Measurements from ENCODE around the gene CDC14C. TPM values are rescaled to one million over a fixed set of nuclear protein-coding genes. Genes with fewer than 3 reads are reported as not detected.

CDC14C gene
- total RNA-seq, 3 donors from 2014 or later = not detected

DNA sequence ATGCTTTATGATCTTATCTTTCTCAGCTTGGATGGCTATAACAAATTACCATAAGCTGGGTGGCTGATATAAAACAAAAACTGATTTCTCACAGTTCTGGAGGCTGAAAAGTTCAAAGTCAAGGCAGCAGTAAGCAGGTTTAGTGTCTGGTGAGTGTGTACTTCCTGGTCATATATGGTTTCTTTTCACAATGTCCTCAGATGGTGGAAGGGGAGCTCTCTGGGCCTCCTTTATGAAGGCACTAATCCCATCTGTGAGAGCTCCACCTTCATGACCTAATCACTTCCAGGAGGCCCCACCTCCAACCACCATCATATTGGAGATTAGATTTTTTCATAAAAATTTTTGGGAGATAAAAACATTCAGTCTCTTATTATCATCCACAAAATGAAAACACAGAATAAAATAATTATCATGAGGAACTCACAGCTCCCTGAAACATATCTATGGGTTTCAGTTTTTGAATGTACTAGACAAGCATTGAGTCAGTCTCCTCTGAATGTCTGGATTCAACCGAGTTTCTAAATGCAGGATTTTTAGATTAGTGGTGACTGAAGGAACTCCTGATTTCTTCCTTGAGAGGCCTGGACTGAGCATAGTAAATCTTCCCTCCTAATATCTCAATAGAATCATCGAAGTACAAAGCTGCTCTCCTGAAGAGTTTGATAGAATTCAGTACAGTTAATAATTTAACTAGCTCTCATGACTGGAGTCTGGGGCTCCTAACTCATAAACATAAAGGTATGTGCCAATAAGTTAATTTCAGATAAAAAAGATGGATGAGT lies 8.0 kb downstream of the CDC14C start:
- Histone ChIP-seq H3K27me3 (no peaks in the 10 kb centered on the region), H3K36me3 (peaks cover 3% of the 10 kb centered on the region), H3K4me3 (no peak overlapping the region), H3K4me1 (no peaks in the 10 kb centered on the region), H3K9me3 (no peaks in the 10 kb centered on the region), H3K27ac (no peak overlapping the region)
- DNase-seq (ENCODE audit: low spot score in 2 of 2) = no peak
- TF ChIP-seq, protein P1, sequence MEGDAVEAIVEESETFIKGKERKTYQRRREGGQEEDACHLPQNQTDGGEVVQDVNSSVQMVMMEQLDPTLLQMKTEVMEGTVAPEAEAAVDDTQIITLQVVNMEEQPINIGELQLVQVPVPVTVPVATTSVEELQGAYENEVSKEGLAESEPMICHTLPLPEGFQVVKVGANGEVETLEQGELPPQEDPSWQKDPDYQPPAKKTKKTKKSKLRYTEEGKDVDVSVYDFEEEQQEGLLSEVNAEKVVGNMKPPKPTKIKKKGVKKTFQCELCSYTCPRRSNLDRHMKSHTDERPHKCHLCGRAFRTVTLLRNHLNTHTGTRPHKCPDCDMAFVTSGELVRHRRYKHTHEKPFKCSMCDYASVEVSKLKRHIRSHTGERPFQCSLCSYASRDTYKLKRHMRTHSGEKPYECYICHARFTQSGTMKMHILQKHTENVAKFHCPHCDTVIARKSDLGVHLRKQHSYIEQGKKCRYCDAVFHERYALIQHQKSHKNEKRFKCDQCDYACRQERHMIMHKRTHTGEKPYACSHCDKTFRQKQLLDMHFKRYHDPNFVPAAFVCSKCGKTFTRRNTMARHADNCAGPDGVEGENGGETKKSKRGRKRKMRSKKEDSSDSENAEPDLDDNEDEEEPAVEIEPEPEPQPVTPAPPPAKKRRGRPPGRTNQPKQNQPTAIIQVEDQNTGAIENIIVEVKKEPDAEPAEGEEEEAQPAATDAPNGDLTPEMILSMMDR (IDR thresholded peaks at IDR 0.05) = no peak
- TF ChIP-seq POLR2AphosphoS5 (IDR thresholded peaks at IDR 0.05) (no peak), POLR2A (IDR thresholded peaks at IDR 0.05) (no peak)
- intact Hi-C loops (cut with DNase I; ENCODE audit: low total_unique reads) = no loop called here

- no peak for DNase-seq (ENCODE audit: low spot score in 2 of 2)
- Histone ChIP-seq H3K27me3 (no peaks in the 10 kb centered on the region), H3K36me3 (peaks cover 3% of the 10 kb centered on the region), H3K4me1 (no peaks in the 10 kb centered on the region), H3K4me3 (no peak overlapping the region), H3K27ac (no peak overlapping the region), H3K9me3 (no peaks in the 10 kb centered on the region)
- TF ChIP-seq POLR2A (IDR thresholded peaks at IDR 0.05) (no peak), POLR2AphosphoS5 (IDR thresholded peaks at IDR 0.05) (no peak)
- TF ChIP-seq, protein P1 (IDR thresholded peaks at IDR 0.05) = no peak
- intact Hi-C loops (cut with DNase I; ENCODE audit: low total_unique reads) = no loop called here
Observed at GRCh38 chr7:48933549-48934085, 9.3 kb downstream of the CDC14C start.

- Histone ChIP-seq H3K36me3 (no peaks in the 10 kb centered on the region), H3K4me1 (no peaks in the 10 kb centered on the region), H3K4me3 (no peak overlapping the region), H3K9me3 (no peaks in the 10 kb centered on the region), H3K27me3 (no peaks in the 10 kb centered on the region), H3K27ac (no peak overlapping the region)
- no peak for TF ChIP-seq POLR2A (IDR thresholded peaks at IDR 0.05)
- no peak for TF ChIP-seq POLR2AphosphoS5 (IDR thresholded peaks at IDR 0.05)
- TF ChIP-seq, protein P1 (IDR thresholded peaks at IDR 0.05) = no peak
- intact Hi-C loops (cut with DNase I; ENCODE audit: low total_unique reads) = no loop called here
- no peak for DNase-seq (ENCODE audit: low spot score in 2 of 2)
Observed at GRCh38 chr7:48938539-48939295, 14.4 kb downstream of the CDC14C start.

DNA sequence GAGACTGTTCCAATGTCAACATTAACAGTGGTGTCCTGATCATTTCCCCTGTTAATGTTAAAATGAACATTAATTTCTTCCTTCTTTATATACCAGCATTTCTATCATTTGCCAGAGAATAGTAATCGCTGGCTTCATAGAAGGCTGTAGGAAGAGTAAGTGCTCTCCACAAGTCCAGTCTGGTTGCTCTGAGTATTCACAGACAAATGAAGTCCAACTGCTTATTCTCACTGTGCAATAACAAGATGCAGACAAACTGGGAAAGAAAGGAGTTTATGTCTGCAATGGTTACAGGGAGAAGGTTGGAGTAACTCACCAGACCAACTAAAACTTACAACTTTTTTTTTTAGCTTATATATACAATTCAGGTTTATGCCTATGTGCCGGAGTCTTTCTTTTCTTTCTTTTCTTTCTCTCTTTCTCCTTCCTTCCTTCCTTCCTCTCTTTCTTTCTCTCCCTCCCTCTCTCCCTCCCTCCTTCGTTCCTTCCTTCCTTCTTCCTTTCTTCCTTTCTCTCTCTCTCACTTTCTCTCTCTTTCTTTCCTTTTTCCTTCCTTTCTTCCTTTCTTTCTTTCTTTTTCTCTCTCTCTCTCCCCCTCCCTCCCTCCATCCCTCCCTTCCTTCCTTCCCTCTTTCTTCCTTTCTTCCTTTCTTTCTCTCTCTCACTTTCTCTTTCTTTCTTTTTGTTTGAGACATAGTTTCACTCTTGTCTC lies 19.1 kb downstream of the CDC14C start:
- intact Hi-C loops (cut with DNase I; ENCODE audit: low total_unique reads) = no loop called here
- H3K4me3 ChIP-seq = no peak overlapping the region

More for the DNA sequence above, 19.1 kb downstream of the CDC14C start:
- H3K27me3 ChIP-seq = no peaks in the 10 kb centered on the region
- H3K36me3 ChIP-seq = no peaks in the 10 kb centered on the region
- H3K27ac ChIP-seq = no peak overlapping the region
- H3K9me3 ChIP-seq = peaks cover 0 to 11% of the 10 kb centered on the region in 2 donors
- no peak for DNase-seq (ENCODE audit: low spot score in 2 of 2)
- no peaks in the 10 kb centered on the region for H3K4me1 ChIP-seq
- TF ChIP-seq, protein P1 (IDR thresholded peaks at IDR 0.05) = no peak
- TF ChIP-seq POLR2A (IDR thresholded peaks at IDR 0.05) (no peak), POLR2AphosphoS5 (IDR thresholded peaks at IDR 0.05) (no peak)

Measured in breast epithelium (tissue), 4 donors.